Inflammatory macrophage treated with lipopolysaccharide for 1 hour (primary cell): ENCODE measurements around the gene SEPTIN1.

Experiments
- DNase-seq, 2 donors: peaks; one replicate each; pipeline ENCODE4 v3.0.0-alpha.2; 2020 to 2022

Gene SEPTIN1

GRCh38 chr16:30382111-30382881 is at the start of gene SEPTIN1:
Gene SEPTIN1 (minus strand): TSS chr16:30382561. CDS start chr16:30382542, 19 bp downstream.
- no peak for DNase-seq

GRCh38 chr16:30430428-30430970 is 48.1 kb upstream of the SEPTIN1 start:
- DNase-seq: no peak

- peak; percentile 98 for DNase-seq
Observed at GRCh38 chr16:30429678-30430427, 47.5 kb upstream of the SEPTIN1 start, which contains the start of gene DCTPP1. Gene DCTPP1 (minus strand): TSS chr16:30430030. CDS start chr16:30429980, 50 bp downstream.

GRCh38 chr16:30429418-30429677 is 47.0 kb upstream of the SEPTIN1 start:
- DNase-seq: no peak

GRCh38 chr16:30428055-30428454 is 45.7 kb upstream of the SEPTIN1 start:
- no peak for DNase-seq

GRCh38 chr16:30421010-30421409 is 38.6 kb upstream of the SEPTIN1 start:
- no peak for DNase-seq

GRCh38 chr16:30418350-30419181 is 36.2 kb upstream of the SEPTIN1 start:
- DNase-seq: no peak

GRCh38 chr16:30417529-30418349 is 35.4 kb upstream of the SEPTIN1 start:
- peak; percentile 66 to 76 for DNase-seq

- no peak for DNase-seq
Observed at GRCh38 chr16:30416624-30417528, 34.5 kb upstream of the SEPTIN1 start.

- no peak for DNase-seq
Observed at GRCh38 chr16:30416047-30416603, 33.8 kb upstream of the SEPTIN1 start.

- DNase-seq: no peak
Observed at GRCh38 chr16:30414159-30414558, 31.8 kb upstream of the SEPTIN1 start.

GRCh38 chr16:30413112-30413806 is 30.9 kb upstream of the SEPTIN1 start:
- no peak for DNase-seq

- peak; percentile 79 to 99 for DNase-seq
Observed at GRCh38 chr16:30409125-30410060, 27.0 kb upstream of the SEPTIN1 start.

GRCh38 chr16:30407804-30408534 is 25.6 kb upstream of the SEPTIN1 start:
- no peak for DNase-seq

GRCh38 chr16:30407102-30407803 is 24.9 kb upstream of the SEPTIN1 start, which contains the start of gene ZNF771:
Gene ZNF771 (plus strand): TSS chr16:30407606. CDS start chr16:30408054, 448 bp downstream.
- DNase-seq: peak; percentile 75 to 90

GRCh38 chr16:30406795-30407101 is 24.4 kb upstream of the SEPTIN1 start:
- DNase-seq: no peak

- no peak for DNase-seq
Observed at GRCh38 chr16:30401768-30402425, 19.5 kb upstream of the SEPTIN1 start.
